HepG2 (cell line): ENCODE measurements around the gene CLIC5.

Source experiments
- MLLT10 ChIP-seq: sonication (generic); formaldehyde crosslinking; IDR thresholded peaks from 2 replicates; pipeline ENCODE4 v1.4.0; 2020; ENCODE audit warnings: missing genetic modification reagents
- POLR2A ChIP-seq, 2 experiments: IDR thresholded peaks; 2 replicates each; pipeline ENCODE4 v1.6.1; 2011; ENCODE audit warnings: low read depth in 2 of 2, low read length in 2 of 2, mild to moderate bottlenecking in 1 of 2, moderate library complexity in 1 of 2; ENCODE audit not compliant: insufficient read depth in 1 of 2
- POLR2AphosphoS5 ChIP-seq: IDR thresholded peaks from 2 replicates; pipeline ENCODE4 v1.6.1; 2012; ENCODE audit warnings: low read depth, low read length
- ZBTB44 ChIP-seq: sonication (generic); formaldehyde crosslinking; IDR thresholded peaks from 2 replicates; pipeline ENCODE4 v1.4.0; 2020; ENCODE audit warnings: missing genetic modification reagents
- ZFP36 ChIP-seq: fragments of 150-350 bp; IDR thresholded peaks from 2 replicates; pipeline ENCODE4 v1.6.1; 2018; ENCODE audit warnings: borderline replicate concordance, low read length, low read depth; ENCODE audit not compliant: partially characterized antibody

GRCh38 chr6:45984788-45985425 lies 30.8 kb downstream of the CLIC5 start:
- TF ChIP-seq POLR2A (IDR thresholded peaks at IDR 0.05; ENCODE audit: insufficient read depth in 1 of 2, low read depth in 2 of 2, low read length in 2 of 2) (no peak), ZFP36 (no peak), POLR2AphosphoS5 (no peak), ZBTB44 (no peak), MLLT10 (no peak)
